Tibial artery (tissue), 4 donors: Measurements from ENCODE around the gene AMZ1.

Experiments used
- DNase-seq, 2 donors: peaks; one replicate each; pipeline ENCODE4 v3.0.0-alpha.2; 2019
- H3K27ac ChIP-seq, 2 donors: fragments of 200-600 bp; sonication (generic) in 1 of 2; 1 replicate in 1 of 2; 2 replicates in 1 of 2; pipeline ENCODE4 v1.5.1; 2018 to 2019; ENCODE audit warnings: mild to moderate bottlenecking in 1 of 2
- H3K27me3 ChIP-seq, 2 donors: fragments of 200-600 bp; sonication (generic) in 1 of 2; one replicate each; pipeline versions ENCODE4 v1.5.1 to v1.6.0; 2016 to 2019
- H3K36me3 ChIP-seq, 3 donors: fragments of 200-600 bp; sonication (generic) in 2 of 3; one replicate each; pipeline ENCODE4 v1.5.1; 2016 to 2019; ENCODE audit warnings: mild to moderate bottlenecking in 2 of 3
- H3K4me1 ChIP-seq, 4 donors: fragments of 200-600 bp; sonication (generic) in 2 of 4; 1 replicate in 3 of 4; 2 replicates in 1 of 4; pipeline ENCODE4 v1.5.1; 2016 to 2019
- H3K4me3 ChIP-seq, 2 donors: fragments of 200-600 bp; sonication (generic) in 1 of 2; 1 replicate in 1 of 2; 2 replicates in 1 of 2; pipeline ENCODE4 v1.5.1; 2018 to 2019; ENCODE audit warnings: mild to moderate bottlenecking in 2 of 2
- H3K9me3 ChIP-seq, 3 donors: fragments of 200-600 bp; sonication (generic) in 1 of 3; one replicate each; pipeline ENCODE4 v1.5.1; 2016 to 2019
- CTCF ChIP-seq, 2 experiments: fragments of 200-600 bp in 1 of 2; fragments of 450-650 bp in 1 of 2; IDR thresholded peaks; one replicate each; pipeline ENCODE4 v1.5.1; 2017 to 2019; ENCODE audit warnings: antibody characterized with exemption in 2 of 2, mild to moderate bottlenecking in 1 of 2, moderate library complexity in 1 of 2
- intact Hi-C: fragments of 100-400 bp; cut with DNase I; formaldehyde crosslinking; loops from one replicate; pipeline ENCODE4 v1.15.0; 2023; ENCODE audit warnings: low total_unique reads

The AMZ1 gene

DNA sequence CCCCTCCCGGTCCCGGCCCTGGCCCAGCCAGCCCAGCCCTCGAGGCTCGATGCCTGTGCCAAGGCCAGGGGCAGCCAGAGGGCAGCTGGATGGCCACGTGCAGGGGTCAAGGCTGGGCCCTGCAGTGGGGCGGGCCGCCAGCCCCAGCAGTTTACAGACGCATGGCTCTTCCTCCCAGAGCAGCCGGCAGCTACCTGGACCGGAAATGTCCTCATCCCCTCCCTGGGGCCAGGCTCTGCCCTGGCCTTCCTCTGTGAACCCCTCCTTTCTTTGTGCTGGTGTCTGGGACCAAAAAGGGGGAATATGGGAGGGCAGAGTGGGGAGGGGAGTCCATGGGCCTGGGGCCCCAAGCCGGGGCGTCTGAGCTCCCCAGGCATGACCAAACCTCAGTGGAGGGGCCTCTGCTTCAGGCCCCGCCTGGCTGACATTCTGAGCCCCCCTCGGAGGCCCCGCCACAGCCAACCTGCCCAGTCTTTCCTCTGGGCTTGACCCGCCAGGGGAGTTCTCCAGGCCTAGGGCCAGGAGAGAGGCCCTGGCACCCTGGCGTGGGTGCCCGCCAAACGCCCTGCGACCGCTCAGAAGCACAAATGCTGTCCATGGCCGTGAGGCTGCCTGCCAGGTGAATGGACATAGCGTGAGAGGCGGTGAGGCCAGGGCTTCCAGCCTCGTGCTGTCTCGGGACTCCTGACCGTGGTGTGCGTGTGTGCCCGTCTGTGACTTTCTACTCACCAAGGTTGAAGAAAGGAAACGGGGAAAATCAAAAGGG, 24.7 kb upstream of the AMZ1 start:
- Histone ChIP-seq H3K9me3 (no peaks in the 10 kb centered on the region), H3K4me3 (no peak overlapping the region), H3K27ac (no peak overlapping the region), H3K27me3 (no peaks in the 10 kb centered on the region), H3K4me1 (peaks cover 0 to 12% (median 7%) of the 10 kb centered on the region in 4 donors), H3K36me3 (peaks cover 0 to 43% (median 34%) of the 10 kb centered on the region in 3 donors)
- no peak for TF ChIP-seq CTCF (IDR thresholded peaks at IDR 0.05)
- intact Hi-C loops: no loop called here
- DNase-seq: no peak

DNA sequence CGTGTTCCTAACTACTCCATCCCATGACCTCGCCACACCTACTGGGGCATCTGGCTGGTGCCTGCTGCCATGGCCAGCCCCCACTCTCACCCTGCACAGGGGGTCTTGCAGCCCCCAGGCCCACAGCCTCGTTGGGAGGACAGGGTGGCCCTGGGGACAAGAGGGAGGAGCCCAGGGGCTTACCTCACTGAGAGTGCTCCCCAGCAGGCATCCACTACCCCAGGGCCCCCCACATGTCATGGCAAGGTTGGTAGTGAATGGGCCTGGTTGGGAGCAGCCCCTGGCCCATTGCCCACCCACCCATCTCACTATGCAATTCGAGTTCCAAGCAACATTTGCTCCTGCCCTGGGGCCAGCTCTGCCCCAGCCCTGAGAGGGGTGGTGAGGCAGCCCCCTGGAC, 24.0 kb upstream of the AMZ1 start:
- intact Hi-C loops: no loop called here
- no peaks in the 10 kb centered on the region for H3K27me3 ChIP-seq
- H3K9me3 ChIP-seq: no peaks in the 10 kb centered on the region
- no peak overlapping the region for H3K4me3 ChIP-seq
- no peak for TF ChIP-seq CTCF (IDR thresholded peaks at IDR 0.05)
- H3K27ac ChIP-seq: no peak overlapping the region
- peaks cover 0 to 36% (median 27%) of the 10 kb centered on the region in 3 donors for H3K36me3 ChIP-seq
- DNase-seq: no peak
- H3K4me1 ChIP-seq: peaks cover 0 to 12% (median 7%) of the 10 kb centered on the region in 4 donors

DNA sequence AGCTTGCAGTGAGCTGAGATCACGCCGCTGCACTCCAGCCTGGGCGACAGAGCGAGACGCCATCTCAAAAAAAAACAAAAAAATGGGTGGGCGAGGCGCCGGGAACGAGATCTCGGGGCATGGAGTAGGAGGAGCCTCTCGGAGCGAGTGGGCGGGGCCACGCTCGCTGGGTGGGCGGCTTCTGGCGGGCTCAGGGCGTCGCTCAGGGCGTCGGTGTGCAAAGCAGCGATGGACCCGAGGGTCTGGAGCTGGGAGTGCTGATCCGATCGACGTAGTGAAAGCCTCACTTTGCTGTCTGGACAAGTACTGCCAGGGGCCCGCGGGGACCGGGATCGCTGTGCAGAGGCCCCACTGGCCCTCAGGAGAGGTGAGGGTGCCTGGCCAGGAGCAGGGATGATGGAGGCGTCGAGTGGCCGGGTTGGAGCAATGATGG, 22.6 kb upstream of the AMZ1 start:
- Histone ChIP-seq H3K27ac (no peak overlapping the region), H3K4me3 (no peak overlapping the region), H3K27me3 (peaks cover 0 to 6% of the 10 kb centered on the region in 2 donors), H3K9me3 (no peaks in the 10 kb centered on the region), H3K36me3 (peaks cover 0 to 22% (median 15%) of the 10 kb centered on the region in 3 donors), H3K4me1 (peaks cover 0 to 12% (median 7%) of the 10 kb centered on the region in 4 donors)
- DNase-seq: no peak
- intact Hi-C loops: no loop called here
- TF ChIP-seq CTCF (IDR thresholded peaks at IDR 0.05): no peak

GRCh38 chr7:2666155-2666554, 21.8 kb upstream of the AMZ1 start:
- intact Hi-C loops: no loop called here
- Histone ChIP-seq H3K27me3 (peaks cover 0 to 6% of the 10 kb centered on the region in 2 donors), H3K4me1 (peaks cover 0 to 18% (median 7%) of the 10 kb centered on the region in 4 donors), H3K36me3 (peaks cover 0 to 15% (median 15%) of the 10 kb centered on the region in 3 donors), H3K4me3 (no peak overlapping the region), H3K9me3 (no peaks in the 10 kb centered on the region), H3K27ac (no peak overlapping the region)
- DNase-seq: no peak
- no peak for TF ChIP-seq CTCF (IDR thresholded peaks at IDR 0.05)

DNA sequence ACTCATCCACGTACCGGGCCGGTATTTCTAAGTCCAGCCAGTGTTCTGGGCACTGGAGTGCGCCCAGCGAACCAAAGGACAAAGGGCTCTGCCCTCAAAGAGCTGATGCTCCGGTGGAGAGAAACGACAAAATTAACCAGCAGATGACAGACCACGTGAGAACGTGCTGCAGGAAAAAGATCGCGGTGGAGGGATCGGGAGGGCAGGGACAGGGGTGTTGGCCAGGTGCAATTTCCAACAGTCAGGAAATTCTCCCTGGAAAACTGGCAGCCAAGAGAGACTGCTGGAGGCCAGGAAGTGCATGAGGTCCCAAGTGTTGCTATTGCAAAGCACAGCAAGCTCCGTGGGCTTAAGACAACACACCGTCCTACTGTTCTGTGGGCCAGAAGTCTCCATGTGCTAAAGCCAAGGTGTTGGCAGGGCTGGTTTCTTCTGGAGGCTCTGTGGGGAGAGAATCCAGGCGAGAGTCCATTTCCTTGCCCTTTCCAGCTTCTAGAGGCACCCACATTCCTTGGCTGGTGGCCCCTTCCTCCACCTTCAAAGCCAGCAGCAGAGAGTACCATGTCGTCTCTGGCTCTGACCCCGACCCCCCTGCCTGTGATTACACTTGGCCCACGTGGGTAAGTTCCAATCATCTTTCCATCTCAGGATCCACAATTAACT, 21.3 kb upstream of the AMZ1 start:
- TF ChIP-seq CTCF (IDR thresholded peaks at IDR 0.05): no peak
- intact Hi-C loops: no loop called here
- no peak for DNase-seq

More for the DNA sequence above, 21.3 kb upstream of the AMZ1 start:
- Histone ChIP-seq H3K27me3 (peaks cover 0 to 6% of the 10 kb centered on the region in 2 donors), H3K9me3 (no peaks in the 10 kb centered on the region), H3K4me3 (no peak overlapping the region), H3K27ac (no peak overlapping the region), H3K36me3 (peaks cover 0 to 13% (median 11%) of the 10 kb centered on the region in 3 donors), H3K4me1 (peaks cover 0 to 21% (median 7%) of the 10 kb centered on the region in 4 donors)
